ENCODE measurements around the gene MAVS. TPM values are rescaled to one million over a fixed set of nuclear protein-coding genes. Genes with fewer than 3 reads are reported as not detected.

The MAVS gene
- total and polyA plus RNA-seq, 9 of the 15 experiments (the other 6 are each of a cell fraction or from before 2014, with no cell fraction given), result 1.6 to 22.0 (median 11.3) TPM

- TF ChIP-seq PATZ1 (CRISPR knock-in tag; IDR thresholded peaks at IDR 0.05; ENCODE audit: borderline replicate concordance) (no peak), MAZ (CRISPR knock-in tag; conservative IDR thresholded peaks at IDR 0.05 in 1 of 2, IDR thresholded peaks at IDR 0.05 in 1 of 2) (peak; percentile 96 to 97), E2F1 (CRISPR knock-in tag; IDR thresholded peaks at IDR 0.05) (peak; percentile 81; the same call in 1 of the 2 replicates), HNRNPH1 (optimal IDR thresholded peaks at IDR 0.05; ENCODE audit: low read depth, low read length) (no peak), ZBTB7A (IDR thresholded peaks at IDR 0.05; ENCODE audit: borderline replicate concordance, control insufficient read depth, low read depth, low read length) (peak; percentile 77), GTF2A2 (tag; IDR thresholded peaks at IDR 0.05) (no peak), TCF7 (IDR thresholded peaks at IDR 0.05; ENCODE audit: borderline replicate concordance) (no peak), PML (IDR thresholded peaks at IDR 0.05; ENCODE audit: low read length) (peak; percentile 13; the same call in 1 of the 2 replicates), ZNF695 (CRISPR knock-in tag; IDR thresholded peaks at IDR 0.05) (no peak), SP2 (IDR thresholded peaks at IDR 0.05; ENCODE audit: extremely low read depth, low read depth, low read length, poor library complexity, severe bottlenecking) (no peak), BRF1 (IDR thresholded peaks at IDR 0.05; ENCODE audit: borderline replicate concordance, extremely low read depth, insufficient read length) (no peak), STAT5B (CRISPR knock-in tag; IDR thresholded peaks at IDR 0.05) (no peak), NELFE (IDR thresholded peaks at IDR 0.05; ENCODE audit: insufficient read depth, insufficient read length) (no peak), ZNF717 (CRISPR knock-in tag; IDR thresholded peaks at IDR 0.05) (no peak), ZNF780A (CRISPR knock-in tag; IDR thresholded peaks at IDR 0.05) (no peak), AFF1 (IDR thresholded peaks at IDR 0.05; ENCODE audit: low read depth in 1 of 2, partially characterized antibody in 2 of 2) (peak in 1 of 2 experiments; percentile 80), OTX1 (CRISPR knock-in tag; IDR thresholded peaks at IDR 0.05) (no peak), SUPT5H (IDR thresholded peaks at IDR 0.05) (peak; percentile 64; the same call in 1 of the 2 replicates), ZNF551 (CRISPR knock-in tag; IDR thresholded peaks at IDR 0.05) (no peak), U2AF2 (optimal IDR thresholded peaks at IDR 0.05; ENCODE audit: low read depth, low read length) (no peak), ZEB2 (IDR thresholded peaks at IDR 0.05) (no peak)
These were observed 26.4 kb upstream of the MAVS start, which contains the start of gene AP5S1 (continued) for GRCh38 chr20:3820048-3820900.
